Skeletal muscle satellite cell (primary cell): ENCODE measurements around the gene GFY.
"Not testable (repeated sequence)": the region's sequence is repeated elsewhere in the genome, so short reads cannot be mapped to it uniquely, and the experiment has no call there.

Experiments
- H3K27me3 ChIP-seq: 2 replicates; pipeline ENCODE4 v1.7.0; 2013; ENCODE audit warnings: low read length; ENCODE audit not compliant: control insufficient read depth, insufficient read depth
- H3K36me3 ChIP-seq: 2 replicates; pipeline ENCODE4 v1.7.0; 2013; ENCODE audit warnings: mild to moderate bottlenecking, control low read depth, low read length; ENCODE audit not compliant: insufficient read depth
- H3K4me1 ChIP-seq: 2 replicates; pipeline ENCODE4 v1.7.0; 2013; ENCODE audit warnings: low read length; ENCODE audit not compliant: control insufficient read depth, insufficient read depth
- H3K4me2 ChIP-seq: 2 replicates; pipeline ENCODE4 v1.7.0; 2013; ENCODE audit warnings: mild to moderate bottlenecking, low read length
- H3K4me3 ChIP-seq: 2 replicates; pipeline ENCODE4 v1.7.0; 2013; ENCODE audit warnings: low read length
- H3K9ac ChIP-seq: 2 replicates; pipeline ENCODE4 v1.7.0; 2013; ENCODE audit warnings: mild to moderate bottlenecking, low read depth, low read length, moderate library complexity
- H3K9me3 ChIP-seq: replicated peaks from 2 replicates; pipeline ENCODE4 v1.7.0; 2013; ENCODE audit warnings: mild to moderate bottlenecking, control low read depth, low read length

GFY gene

GRCh38 chr19:49468199-49468598, 43.0 kb downstream of the GFY start:
- Histone ChIP-seq H3K4me2 (no peak overlapping the region), H3K27me3 (no peaks in the 10 kb centered on the region), H3K36me3 (peaks cover 5% of the 10 kb centered on the region), H3K9ac (no peak overlapping the region), H3K4me1 (no peaks in the 10 kb centered on the region), H3K4me3 (no peak overlapping the region), H3K9me3 (no peaks in the 10 kb centered on the region)

GRCh38 chr19:49468746-49469447, 43.7 kb downstream of the GFY start:
- H3K9me3 ChIP-seq, result no peaks in the 10 kb centered on the region
- H3K36me3 ChIP-seq, result peaks cover 5% of the 10 kb centered on the region
- no peaks in the 10 kb centered on the region for H3K27me3 ChIP-seq
- H3K9ac ChIP-seq, result no peak overlapping the region
- no peak overlapping the region for H3K4me3 ChIP-seq
- H3K4me2 ChIP-seq, result no peak overlapping the region
- peaks cover 4% of the 10 kb centered on the region for H3K4me1 ChIP-seq

- Histone ChIP-seq H3K4me3 (no peak overlapping the region), H3K4me2 (no peak overlapping the region), H3K36me3 (no peaks in the 10 kb centered on the region), H3K4me1 (peaks cover 4% of the 10 kb centered on the region), H3K9me3 (no peaks in the 10 kb centered on the region), H3K9ac (no peak overlapping the region), H3K27me3 (no peaks in the 10 kb centered on the region)
Observed at GRCh38 chr19:49469828-49470614, 44.8 kb downstream of the GFY start.

GRCh38 chr19:49470615-49470978, 45.4 kb downstream of the GFY start:
- Histone ChIP-seq H3K36me3 (no peaks in the 10 kb centered on the region), H3K4me2 (no peak overlapping the region), H3K9ac (no peak overlapping the region), H3K4me3 (no peak overlapping the region), H3K4me1 (peaks cover 4% of the 10 kb centered on the region), H3K27me3 (no peaks in the 10 kb centered on the region), H3K9me3 (no peaks in the 10 kb centered on the region)

GRCh38 chr19:49472936-49473335, 47.7 kb downstream of the GFY start:
- H3K4me1 ChIP-seq, result peaks cover 4% of the 10 kb centered on the region
- H3K36me3 ChIP-seq, result no peaks in the 10 kb centered on the region
- H3K9ac ChIP-seq, result no peak overlapping the region
- H3K4me3 ChIP-seq, result no peak overlapping the region
- H3K4me2 ChIP-seq, result no peak overlapping the region
- H3K27me3 ChIP-seq, result no peaks in the 10 kb centered on the region
- H3K9me3 ChIP-seq, result no peaks in the 10 kb centered on the region

GRCh38 chr19:49473501-49473867, 48.3 kb downstream of the GFY start:
- H3K4me3 ChIP-seq, result peak overlapping the region; percentile 65
- H3K4me1 ChIP-seq, H3K9me3 ChIP-seq, H3K27me3 ChIP-seq, H3K36me3 ChIP-seq: not testable (repeated sequence)
- peak overlapping the region; percentile 77 for H3K9ac ChIP-seq
- H3K4me2 ChIP-seq, result peak overlapping the region; percentile 93

- Histone ChIP-seq H3K36me3 (no peaks in the 10 kb centered on the region), H3K4me3 (peak within 1 kb of the TSS; percentile 65), H3K9ac (peak within 1 kb of the TSS; percentile 77), H3K4me1 (peaks cover 4% of the 10 kb centered on the region), H3K4me2 (peak within 1 kb of the TSS; percentile 93), H3K9me3 (no peaks in the 10 kb centered on the region), H3K27me3 (no peaks in the 10 kb centered on the region)
Observed at GRCh38 chr19:49473868-49474541, 48.8 kb downstream of the GFY start, which contains the start of gene FLT3LG. FLT3LG (plus strand) TSS chr19:49474215; CDS start chr19:49474640, 425 bp downstream.

- no peaks in the 10 kb centered on the region for H3K27me3 ChIP-seq
- H3K36me3 ChIP-seq, result no peaks in the 10 kb centered on the region
- H3K4me1 ChIP-seq, result peaks cover 4% of the 10 kb centered on the region
- H3K9ac ChIP-seq, result peak overlapping the region; percentile 77
- H3K4me3 ChIP-seq, result peak overlapping the region; percentile 65
- H3K9me3 ChIP-seq, result no peaks in the 10 kb centered on the region
- peak overlapping the region; percentile 93 for H3K4me2 ChIP-seq
Observed at GRCh38 chr19:49474542-49474924, 49.3 kb downstream of the GFY start.

- Histone ChIP-seq H3K36me3 (no peaks in the 10 kb centered on the region), H3K9me3 (no peaks in the 10 kb centered on the region), H3K4me1 (peaks cover 4% of the 10 kb centered on the region), H3K4me2 (no peak overlapping the region), H3K4me3 (no peak overlapping the region), H3K27me3 (no peaks in the 10 kb centered on the region), H3K9ac (no peak overlapping the region)
Observed at GRCh38 chr19:49475191-49475917, 50.2 kb downstream of the GFY start.

- no peaks in the 10 kb centered on the region for H3K27me3 ChIP-seq
- no peaks in the 10 kb centered on the region for H3K36me3 ChIP-seq
- no peak overlapping the region for H3K9ac ChIP-seq
- H3K4me2 ChIP-seq, result no peak overlapping the region
- no peak overlapping the region for H3K4me3 ChIP-seq
- peaks cover 4% of the 10 kb centered on the region for H3K4me1 ChIP-seq
- H3K9me3 ChIP-seq, result no peaks in the 10 kb centered on the region
Observed at GRCh38 chr19:49475995-49476880, 51.0 kb downstream of the GFY start.
